ENCODE data around the gene GTF3C5.

DNA sequence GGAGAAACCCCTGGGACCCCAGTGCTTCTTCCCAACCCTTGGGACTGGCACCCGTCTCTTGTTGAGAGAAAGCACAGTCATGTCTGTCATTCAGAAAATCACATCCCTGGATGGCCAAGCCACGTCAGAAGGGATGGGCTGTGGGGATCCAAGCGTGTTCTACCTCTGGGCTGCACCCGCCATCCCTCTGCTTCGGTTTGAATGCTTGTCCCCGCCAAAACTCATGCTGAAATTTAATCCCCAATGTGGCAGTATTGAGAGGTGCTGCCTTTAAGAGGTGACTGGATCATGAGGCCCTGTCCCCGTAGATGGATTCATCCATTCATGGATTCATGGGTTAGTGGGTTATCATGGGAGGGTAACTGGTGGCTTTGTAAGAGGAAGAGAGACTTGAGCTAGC lies 58.0 kb downstream of the GTF3C5 start:
- TF ChIP-seq, protein P1, sequence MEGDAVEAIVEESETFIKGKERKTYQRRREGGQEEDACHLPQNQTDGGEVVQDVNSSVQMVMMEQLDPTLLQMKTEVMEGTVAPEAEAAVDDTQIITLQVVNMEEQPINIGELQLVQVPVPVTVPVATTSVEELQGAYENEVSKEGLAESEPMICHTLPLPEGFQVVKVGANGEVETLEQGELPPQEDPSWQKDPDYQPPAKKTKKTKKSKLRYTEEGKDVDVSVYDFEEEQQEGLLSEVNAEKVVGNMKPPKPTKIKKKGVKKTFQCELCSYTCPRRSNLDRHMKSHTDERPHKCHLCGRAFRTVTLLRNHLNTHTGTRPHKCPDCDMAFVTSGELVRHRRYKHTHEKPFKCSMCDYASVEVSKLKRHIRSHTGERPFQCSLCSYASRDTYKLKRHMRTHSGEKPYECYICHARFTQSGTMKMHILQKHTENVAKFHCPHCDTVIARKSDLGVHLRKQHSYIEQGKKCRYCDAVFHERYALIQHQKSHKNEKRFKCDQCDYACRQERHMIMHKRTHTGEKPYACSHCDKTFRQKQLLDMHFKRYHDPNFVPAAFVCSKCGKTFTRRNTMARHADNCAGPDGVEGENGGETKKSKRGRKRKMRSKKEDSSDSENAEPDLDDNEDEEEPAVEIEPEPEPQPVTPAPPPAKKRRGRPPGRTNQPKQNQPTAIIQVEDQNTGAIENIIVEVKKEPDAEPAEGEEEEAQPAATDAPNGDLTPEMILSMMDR (IDR thresholded peaks at IDR 0.05) = no peak
- TF ChIP-seq POLR2AphosphoS5 (IDR thresholded peaks at IDR 0.05) = no peak
